ENCODE results near the gene ZFYVE28.

- TF ChIP-seq CTCF (IDR thresholded peaks at IDR 0.05): no peak
- TF ChIP-seq POLR2A (IDR thresholded peaks at IDR 0.05): no peak
Observed at GRCh38 chr4:2271279-2272025, 147.0 kb downstream of the ZFYVE28 start.

All from stomach (tissue), 4 donors.